Measurements from ENCODE around the gene RCOR2.

- no peak for TF ChIP-seq CTCF (IDR thresholded peaks at IDR 0.05)
- no peak for TF ChIP-seq POLR2A (IDR thresholded peaks at IDR 0.05)
Measured at GRCh38 chr11:63942803-63943202, 25.8 kb upstream of the RCOR2 start.

Data from gastroesophageal sphincter (tissue), 3 donors.